ENCODE data around the gene LVRN.

- TF ChIP-seq CTCF (conservative IDR thresholded peaks at IDR 0.05; ENCODE audit: low read depth, low read length) (no peak), EZH2 (IDR thresholded peaks at IDR 0.05; ENCODE audit: low read length, unreplicated experiment) (no peak)
These were observed 17.8 kb upstream of the LVRN start for GRCh38 chr5:115944501-115944900.
